Vagina (tissue), 2 donors: ENCODE measurements around the gene NLGN1. TPM values are rescaled to one million over a fixed set of nuclear protein-coding genes. Genes with fewer than 3 reads are reported as not detected.

Source experiments
- DNase-seq, 2 donors: peaks; one replicate each; pipeline ENCODE4 v3.0.0-alpha.2; 2017; ENCODE audit errors: extremely low spot score in 2 of 2
- H3K27ac ChIP-seq: fragments of 200-600 bp; sonication (generic); one replicate; pipeline ENCODE4 v1.5.1; 2019
- H3K27me3 ChIP-seq: fragments of 200-600 bp; sonication (generic); one replicate; pipeline ENCODE4 v1.5.1; 2019
- H3K36me3 ChIP-seq, 2 donors: fragments of 200-600 bp; sonication (generic); one replicate each; pipeline ENCODE4 v1.5.1; 2017 to 2019
- H3K4me1 ChIP-seq: fragments of 200-600 bp; sonication (generic); one replicate; pipeline ENCODE4 v1.5.1; 2019
- H3K4me3 ChIP-seq, 2 donors: fragments of 200-600 bp; sonication (generic); 1 replicate in 1 of 2; 2 replicates in 1 of 2; pipeline ENCODE4 v1.5.1; 2016 to 2019
- H3K9me3 ChIP-seq: fragments of 200-600 bp; sonication (generic); one replicate; pipeline ENCODE4 v1.5.1; 2019
- POLR2A ChIP-seq, 2 donors: fragments of 450-650 bp; IDR thresholded peaks; one replicate each; pipeline ENCODE4 v1.6.1; 2017; ENCODE audit warnings: antibody characterized with exemption in 2 of 2, mild to moderate bottlenecking in 2 of 2, moderate library complexity in 2 of 2
- POLR2AphosphoS5 ChIP-seq, 2 donors: sonication (generic); formaldehyde crosslinking; IDR thresholded peaks; one replicate each; pipeline ENCODE4 v1.9.0; 2017; ENCODE audit warnings: antibody characterized with exemption in 2 of 2, mild to moderate bottlenecking in 2 of 2, low read depth in 1 of 2; ENCODE audit not compliant: insufficient read depth in 1 of 2
- intact Hi-C: fragments of 100-400 bp; cut with DNase I; formaldehyde crosslinking; loops from one replicate; pipeline ENCODE4 v1.15.1; 2023
- total RNA-seq: library from RNA; depleted of rRNA; stranded (reverse); fragments of >200 nt; gene quantifications from one replicate; pipeline ENCODE4 v1.2.3, GENCODE V29; 2016
- TF ChIP-seq, protein P1 (sequence below), 3 experiments: fragments of 450-650 bp in 2 of 3; fragments of 200-600 bp in 1 of 3; sonication (generic) in 1 of 3; IDR thresholded peaks; one replicate each; pipeline ENCODE4 v1.5.1; 2017 to 2019; ENCODE audit warnings: antibody characterized with exemption in 3 of 3, mild to moderate bottlenecking in 2 of 3, moderate library complexity in 2 of 3

Gene NLGN1
- total RNA-seq, 1 donor from 2014 or later: 4.7 TPM

DNA sequence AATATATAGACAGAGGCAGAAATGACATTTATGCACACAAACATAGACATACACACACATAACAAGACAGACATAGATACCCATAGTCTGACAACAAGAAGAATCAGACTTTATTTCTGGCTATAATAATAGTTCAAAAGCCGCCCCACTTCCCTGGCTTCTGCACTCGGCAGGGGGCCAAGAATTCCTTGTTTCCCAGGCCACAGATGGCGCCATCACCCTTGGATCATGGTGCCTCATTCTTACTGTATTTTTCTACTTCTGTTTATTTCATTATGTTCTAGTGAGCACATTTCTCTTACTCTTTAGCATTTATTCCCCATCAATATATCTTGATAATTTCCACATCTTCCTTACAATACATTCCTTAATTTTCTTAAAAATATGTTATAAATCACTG is 387.5 kb downstream of the NLGN1 start:
- Histone ChIP-seq H3K9me3 (no peaks in the 10 kb centered on the region), H3K4me1 (no peaks in the 10 kb centered on the region), H3K36me3 (no peaks in the 10 kb centered on the region), H3K27me3 (no peaks in the 10 kb centered on the region), H3K27ac (no peak overlapping the region), H3K4me3 (no peak overlapping the region)
- intact Hi-C loops: no loop called here
- DNase-seq: no peak
- no peak for TF ChIP-seq POLR2A (IDR thresholded peaks at IDR 0.05)
- TF ChIP-seq, protein P1, sequence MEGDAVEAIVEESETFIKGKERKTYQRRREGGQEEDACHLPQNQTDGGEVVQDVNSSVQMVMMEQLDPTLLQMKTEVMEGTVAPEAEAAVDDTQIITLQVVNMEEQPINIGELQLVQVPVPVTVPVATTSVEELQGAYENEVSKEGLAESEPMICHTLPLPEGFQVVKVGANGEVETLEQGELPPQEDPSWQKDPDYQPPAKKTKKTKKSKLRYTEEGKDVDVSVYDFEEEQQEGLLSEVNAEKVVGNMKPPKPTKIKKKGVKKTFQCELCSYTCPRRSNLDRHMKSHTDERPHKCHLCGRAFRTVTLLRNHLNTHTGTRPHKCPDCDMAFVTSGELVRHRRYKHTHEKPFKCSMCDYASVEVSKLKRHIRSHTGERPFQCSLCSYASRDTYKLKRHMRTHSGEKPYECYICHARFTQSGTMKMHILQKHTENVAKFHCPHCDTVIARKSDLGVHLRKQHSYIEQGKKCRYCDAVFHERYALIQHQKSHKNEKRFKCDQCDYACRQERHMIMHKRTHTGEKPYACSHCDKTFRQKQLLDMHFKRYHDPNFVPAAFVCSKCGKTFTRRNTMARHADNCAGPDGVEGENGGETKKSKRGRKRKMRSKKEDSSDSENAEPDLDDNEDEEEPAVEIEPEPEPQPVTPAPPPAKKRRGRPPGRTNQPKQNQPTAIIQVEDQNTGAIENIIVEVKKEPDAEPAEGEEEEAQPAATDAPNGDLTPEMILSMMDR (IDR thresholded peaks at IDR 0.05): no peak
- no peak for TF ChIP-seq POLR2AphosphoS5 (IDR thresholded peaks at IDR 0.05; ENCODE audit: insufficient read depth in 1 of 2, low read depth in 1 of 2)

DNA sequence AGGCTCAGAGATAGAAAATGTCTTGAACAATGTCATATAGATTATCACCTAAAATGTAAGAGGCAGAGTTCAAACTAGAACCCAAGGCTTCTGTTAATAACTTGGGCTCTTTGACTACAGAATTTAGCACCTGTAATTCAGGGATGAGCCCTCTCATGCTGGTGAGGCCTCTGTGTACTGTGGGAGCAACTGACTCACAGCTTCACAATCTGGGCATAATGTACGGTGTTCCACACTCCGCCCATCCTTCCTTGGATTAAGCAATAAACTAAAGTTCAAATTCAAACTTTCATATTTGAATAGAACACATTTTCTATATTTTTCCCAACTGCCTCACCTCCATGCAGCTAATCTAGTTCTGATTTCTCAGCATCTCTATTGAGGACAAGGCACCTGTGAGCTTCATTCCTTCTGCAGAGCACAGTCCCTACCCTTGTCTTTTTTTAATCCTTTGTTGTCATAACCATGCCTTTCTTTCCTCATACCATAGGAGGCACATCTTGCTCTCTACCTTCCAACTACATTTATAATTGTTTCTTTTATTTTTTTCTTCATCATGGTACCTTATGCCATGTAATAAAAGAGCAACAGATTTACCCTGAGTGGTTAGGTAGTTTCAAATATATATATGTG is 392.1 kb downstream of the NLGN1 start:
- Histone ChIP-seq H3K27me3 (no peaks in the 10 kb centered on the region), H3K4me3 (no peak overlapping the region), H3K4me1 (no peaks in the 10 kb centered on the region), H3K36me3 (no peaks in the 10 kb centered on the region), H3K9me3 (no peaks in the 10 kb centered on the region), H3K27ac (no peak overlapping the region)
- intact Hi-C loops: no loop called here
- TF ChIP-seq, protein P1 (IDR thresholded peaks at IDR 0.05): no peak
- no peak for TF ChIP-seq POLR2A (IDR thresholded peaks at IDR 0.05)
- no peak for TF ChIP-seq POLR2AphosphoS5 (IDR thresholded peaks at IDR 0.05; ENCODE audit: insufficient read depth in 1 of 2, low read depth in 1 of 2)
- DNase-seq: no peak

DNA sequence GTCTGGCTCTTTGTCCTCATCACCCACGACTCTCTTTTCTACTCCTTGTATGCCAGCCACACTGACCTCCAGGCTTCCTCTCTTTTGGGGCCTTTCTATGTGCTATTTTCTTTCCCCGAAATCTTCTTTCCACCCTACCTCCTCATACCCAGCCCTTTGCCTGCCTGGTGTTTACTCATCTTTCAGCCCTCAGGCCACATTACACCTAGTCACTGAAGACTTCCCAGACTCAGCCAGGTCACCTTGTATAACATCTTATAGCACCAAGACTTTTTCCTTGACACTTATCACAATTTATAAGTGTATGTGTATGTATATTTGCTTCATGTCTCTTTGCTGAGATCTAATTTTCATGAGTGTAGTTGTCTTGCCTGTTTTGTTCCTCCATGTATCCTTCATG is 396.4 kb downstream of the NLGN1 start:
- Histone ChIP-seq H3K9me3 (no peaks in the 10 kb centered on the region), H3K4me1 (no peaks in the 10 kb centered on the region), H3K27me3 (no peaks in the 10 kb centered on the region), H3K36me3 (no peaks in the 10 kb centered on the region), H3K27ac (no peak overlapping the region), H3K4me3 (no peak overlapping the region)
- no peak for DNase-seq
- intact Hi-C loops: no loop called here
- TF ChIP-seq POLR2A (IDR thresholded peaks at IDR 0.05) (no peak), POLR2AphosphoS5 (IDR thresholded peaks at IDR 0.05; ENCODE audit: insufficient read depth in 1 of 2, low read depth in 1 of 2) (no peak)
- TF ChIP-seq, protein P1 (IDR thresholded peaks at IDR 0.05): no peak

DNA sequence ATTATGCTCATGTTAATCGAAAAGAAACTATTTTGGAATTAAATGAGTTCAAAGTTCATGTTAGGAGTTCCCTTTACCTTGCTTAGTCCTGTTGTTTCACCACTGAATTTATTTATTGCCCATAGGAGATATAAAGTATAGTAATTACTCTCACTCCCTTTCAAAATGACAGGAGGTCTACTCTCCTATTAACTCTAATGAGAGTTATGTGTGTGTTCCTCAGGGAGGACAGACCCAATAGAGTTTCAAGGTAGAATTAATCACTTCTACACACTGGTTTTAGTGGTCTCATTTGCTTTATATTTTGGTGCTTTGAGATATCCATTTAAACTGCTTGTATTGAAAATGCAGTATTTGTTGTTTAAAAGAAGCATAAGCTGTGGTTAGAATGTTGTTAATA is 398.9 kb downstream of the NLGN1 start:
- H3K36me3 ChIP-seq: no peaks in the 10 kb centered on the region
- DNase-seq: no peak
- H3K4me1 ChIP-seq: no peaks in the 10 kb centered on the region
- no peaks in the 10 kb centered on the region for H3K9me3 ChIP-seq
- no peak overlapping the region for H3K27ac ChIP-seq
- no peak overlapping the region for H3K4me3 ChIP-seq
- intact Hi-C loops: no loop called here
- TF ChIP-seq POLR2AphosphoS5 (IDR thresholded peaks at IDR 0.05; ENCODE audit: insufficient read depth in 1 of 2, low read depth in 1 of 2) (no peak), POLR2A (IDR thresholded peaks at IDR 0.05) (no peak)
- TF ChIP-seq, protein P1 (IDR thresholded peaks at IDR 0.05): no peak
- no peaks in the 10 kb centered on the region for H3K27me3 ChIP-seq

DNA sequence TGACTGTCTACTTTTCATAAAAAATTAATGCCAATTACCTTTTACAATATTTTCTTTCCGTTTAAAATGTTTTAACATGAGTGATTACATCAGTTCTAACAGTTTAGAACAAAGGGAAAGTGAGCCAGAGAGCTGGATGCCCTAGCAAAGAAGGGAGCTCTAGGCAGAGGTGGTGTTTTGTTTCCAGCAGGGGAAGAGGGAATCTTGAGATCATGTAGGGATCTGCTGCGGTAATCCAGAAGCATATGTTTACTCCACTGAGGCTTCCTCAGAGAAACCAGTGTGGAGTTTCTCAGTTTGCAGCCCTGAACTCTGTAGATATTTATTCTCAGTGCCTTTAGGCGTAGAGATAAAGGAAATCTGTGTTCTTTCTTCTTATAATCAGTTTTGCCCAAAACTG is 399.3 kb downstream of the NLGN1 start:
- Histone ChIP-seq H3K27me3 (no peaks in the 10 kb centered on the region), H3K4me1 (no peaks in the 10 kb centered on the region), H3K4me3 (no peak overlapping the region), H3K9me3 (no peaks in the 10 kb centered on the region), H3K27ac (no peak overlapping the region), H3K36me3 (no peaks in the 10 kb centered on the region)
- TF ChIP-seq, protein P1 (IDR thresholded peaks at IDR 0.05): no peak
- TF ChIP-seq POLR2A (IDR thresholded peaks at IDR 0.05) (no peak), POLR2AphosphoS5 (IDR thresholded peaks at IDR 0.05; ENCODE audit: insufficient read depth in 1 of 2, low read depth in 1 of 2) (no peak)
- intact Hi-C loops: no loop called here
- DNase-seq: no peak
